Thoracic aorta (tissue), 2 donors: ENCODE data around the gene MYO15B. TPM values are rescaled to one million over a fixed set of nuclear protein-coding genes. Genes with fewer than 3 reads are reported as not detected.

Source experiments
- ATAC-seq: fragments of 150-250 bp; one replicate; pipeline ENCODE4 v1.8.0; 2017; ENCODE audit warnings: low read depth; ENCODE audit not compliant: insufficient number of reproducible peaks, low FRiP score
- DNase-seq: peaks from one replicate; pipeline ENCODE4 v3.0.0-alpha.2; 2020; ENCODE audit warnings: low spot score
- H3K27ac ChIP-seq, 2 donors: fragments of 200-600 bp; sonication (generic); 1 replicate in 1 of 2; 2 replicates in 1 of 2; pipeline ENCODE4 v1.5.1; 2016; ENCODE audit warnings: mild to moderate bottlenecking in 2 of 2, moderate library complexity in 2 of 2
- H3K27me3 ChIP-seq: fragments of 200-600 bp; sonication (generic); replicated peaks from 2 replicates; pipeline ENCODE4 v1.6.0; 2016; ENCODE audit warnings: mild to moderate bottlenecking; ENCODE audit not compliant: insufficient read depth
- H3K36me3 ChIP-seq: fragments of 200-600 bp; sonication (generic); one replicate; pipeline ENCODE4 v1.5.1; 2016
- H3K4me1 ChIP-seq, 2 donors: fragments of 200-600 bp; sonication (generic); 1 replicate in 1 of 2; 2 replicates in 1 of 2; pipeline versions ENCODE4 v1.5.1 to v1.6.0; 2016; ENCODE audit warnings: low read depth in 2 of 2, mild to moderate bottlenecking in 1 of 2; ENCODE audit not compliant: control insufficient read depth in 1 of 2
- H3K4me3 ChIP-seq: fragments of 200-600 bp; sonication (generic); 2 replicates; pipeline ENCODE4 v1.5.1; 2016; ENCODE audit warnings: mild to moderate bottlenecking
- H3K9me3 ChIP-seq: fragments of 200-600 bp; sonication (generic); 2 replicates; pipeline ENCODE4 v1.5.1; 2016
- CTCF ChIP-seq: fragments of 200-600 bp; sonication (generic); IDR thresholded peaks from one replicate; pipeline ENCODE4 v1.5.1; 2019; ENCODE audit warnings: antibody characterized with exemption
- total RNA-seq, 2 donors: library from RNA; depleted of rRNA; stranded (reverse); fragments of >200 nt; gene quantifications; one replicate each; pipeline versions ENCODE4 v1.1.0 to v1.2.3, GENCODE V29; 2016

Gene MYO15B
- total RNA-seq, 2 donors from 2014 or later: 103 to 151 TPM

GRCh38 chr17:75589012-75589918 lies 1.7 kb downstream of the MYO15B start:
- ATAC-seq (peak; percentile 69), DNase-seq (peak; percentile 88)
- Histone ChIP-seq H3K4me1 (peaks cover 0 to 22% of the 10 kb centered on the region in 2 donors), H3K27me3 (no peaks in the 10 kb centered on the region), H3K9me3 (no peaks in the 10 kb centered on the region), H3K36me3 (no peaks in the 10 kb centered on the region), H3K4me3 (peak overlapping the region; percentile 85), H3K27ac (peak overlapping the region; percentile 76 to 82)
- TF ChIP-seq CTCF: peak; percentile 79

- peaks cover 0 to 22% of the 10 kb centered on the region in 2 donors for H3K4me1 ChIP-seq
- peak overlapping the region in 1 of 2 donors; percentile 76 for H3K27ac ChIP-seq
- no peaks in the 10 kb centered on the region for H3K36me3 ChIP-seq
- no peak for TF ChIP-seq CTCF
- peak overlapping the region; percentile 85 for H3K4me3 ChIP-seq
- DNase-seq (no peak), ATAC-seq (no peak)
- no peaks in the 10 kb centered on the region for H3K27me3 ChIP-seq
- no peaks in the 10 kb centered on the region for H3K9me3 ChIP-seq
Measured at GRCh38 chr17:75589919-75590303, 2.3 kb downstream of the MYO15B start.

- Histone ChIP-seq H3K27ac (no peak overlapping the region), H3K4me3 (no peak overlapping the region), H3K36me3 (no peaks in the 10 kb centered on the region), H3K4me1 (peaks cover 0 to 22% of the 10 kb centered on the region in 2 donors), H3K9me3 (no peaks in the 10 kb centered on the region), H3K27me3 (no peaks in the 10 kb centered on the region)
- ATAC-seq (no peak), DNase-seq (no peak)
- no peak for TF ChIP-seq CTCF
Measured at GRCh38 chr17:75590314-75590761, 2.7 kb downstream of the MYO15B start.

- no peaks in the 10 kb centered on the region for H3K36me3 ChIP-seq
- DNase-seq: no peak
- H3K27ac ChIP-seq: no peak overlapping the region
Measured at GRCh38 chr17:75590849-75591721, 3.5 kb downstream of the MYO15B start.

More at GRCh38 chr17:75590849-75591721, 3.5 kb downstream of the MYO15B start:
- Histone ChIP-seq H3K9me3 (no peaks in the 10 kb centered on the region), H3K27me3 (no peaks in the 10 kb centered on the region), H3K4me3 (no peak overlapping the region), H3K4me1 (peaks cover 0 to 22% of the 10 kb centered on the region in 2 donors)
- TF ChIP-seq CTCF: no peak
- no peak for ATAC-seq
